NCI-H446 (cell line): ENCODE measurements around the gene ZMIZ1.
A peak's percentile ranks its signal among the peaks of the same experiment; 100 is the strongest.

Experiments used
- DNase-seq, 2 experiments: peaks; one replicate each; lab custom pipeline; 2025; lab: John Stamatoyannopoulos, UW

The ZMIZ1 gene

GRCh38 chr10:79170993-79171392 lies 102.2 kb downstream of the ZMIZ1 start:
- DNase-seq = no peak

- DNase-seq = no peak
Observed at GRCh38 chr10:79171504-79171903, 102.7 kb downstream of the ZMIZ1 start.

DNA sequence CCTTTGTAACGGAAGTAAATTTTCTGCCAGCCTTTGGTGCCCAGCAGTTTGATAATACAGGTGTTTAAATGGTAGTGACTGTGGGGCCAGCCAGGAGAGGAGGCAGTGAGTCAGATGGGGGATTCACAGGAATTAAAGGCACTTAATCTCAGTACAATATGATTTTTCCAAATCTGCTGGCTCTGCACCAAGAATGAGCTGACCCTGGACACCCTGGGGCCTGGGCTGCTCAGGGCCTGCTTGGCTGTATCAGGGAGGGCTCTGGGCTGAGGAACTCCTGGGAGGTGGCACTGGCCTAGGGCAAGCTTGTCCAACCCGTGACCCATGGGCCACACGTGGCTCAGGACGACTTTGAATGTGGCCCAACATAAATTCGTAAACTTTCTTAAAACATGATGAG lies 104.1 kb downstream of the ZMIZ1 start:
- no peak for DNase-seq

GRCh38 chr10:79173582-79174262 lies 105.0 kb downstream of the ZMIZ1 start:
- DNase-seq = no peak

DNA sequence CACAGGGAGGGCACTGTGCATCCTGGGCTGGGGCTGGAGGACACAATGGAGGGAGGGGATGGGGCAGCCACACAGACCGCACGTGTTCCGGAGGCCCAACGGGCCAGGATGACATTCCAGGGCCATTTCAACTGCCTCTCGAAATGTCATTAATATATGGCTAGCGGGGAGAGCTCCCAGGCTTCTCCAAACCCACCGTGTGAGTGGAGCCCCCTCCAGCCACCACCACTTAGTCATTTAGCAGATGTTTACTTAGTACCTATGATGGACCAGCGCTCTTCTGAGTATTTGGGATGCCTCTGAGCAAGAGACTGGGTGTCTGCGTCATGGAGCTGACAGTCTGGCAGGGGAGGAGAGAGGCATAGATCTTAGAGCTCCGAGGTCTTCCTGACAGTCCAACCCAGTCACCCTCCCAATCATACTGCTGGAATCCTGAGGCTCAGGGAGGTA lies 107.3 kb downstream of the ZMIZ1 start:
- no peak for DNase-seq

DNA sequence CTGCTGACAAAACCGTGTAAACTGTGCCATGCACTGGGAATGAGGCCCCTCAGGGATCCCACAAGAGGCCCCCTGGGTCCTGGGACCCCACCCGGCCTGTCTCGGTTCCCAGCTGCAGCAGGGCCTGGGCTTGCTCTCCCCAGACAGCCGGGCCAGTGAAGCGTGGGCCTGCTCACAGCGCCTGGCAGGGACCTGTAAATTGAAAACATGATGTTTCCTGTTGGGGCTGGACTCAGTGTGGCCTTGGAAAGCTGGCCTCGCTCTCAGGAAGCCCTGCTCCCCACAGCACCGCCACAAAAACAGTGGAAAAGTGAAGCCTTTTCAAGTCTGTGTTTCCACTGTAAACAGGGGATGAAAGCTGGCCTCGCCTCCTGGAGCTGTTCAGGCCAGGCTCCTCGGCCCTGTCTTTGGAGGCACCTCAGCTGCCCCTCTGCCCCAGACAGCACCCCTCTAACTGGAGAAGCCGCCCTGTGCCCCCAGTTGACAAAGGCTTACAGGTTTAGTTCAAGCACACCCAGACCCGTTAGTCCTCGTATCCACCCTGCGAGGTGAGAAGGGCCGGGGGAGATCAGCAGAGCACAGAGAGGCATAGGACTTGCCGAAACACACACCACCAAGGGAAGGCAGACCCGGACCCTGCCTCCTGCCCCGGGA lies 108.3 kb downstream of the ZMIZ1 start:
- DNase-seq = no peak

DNA sequence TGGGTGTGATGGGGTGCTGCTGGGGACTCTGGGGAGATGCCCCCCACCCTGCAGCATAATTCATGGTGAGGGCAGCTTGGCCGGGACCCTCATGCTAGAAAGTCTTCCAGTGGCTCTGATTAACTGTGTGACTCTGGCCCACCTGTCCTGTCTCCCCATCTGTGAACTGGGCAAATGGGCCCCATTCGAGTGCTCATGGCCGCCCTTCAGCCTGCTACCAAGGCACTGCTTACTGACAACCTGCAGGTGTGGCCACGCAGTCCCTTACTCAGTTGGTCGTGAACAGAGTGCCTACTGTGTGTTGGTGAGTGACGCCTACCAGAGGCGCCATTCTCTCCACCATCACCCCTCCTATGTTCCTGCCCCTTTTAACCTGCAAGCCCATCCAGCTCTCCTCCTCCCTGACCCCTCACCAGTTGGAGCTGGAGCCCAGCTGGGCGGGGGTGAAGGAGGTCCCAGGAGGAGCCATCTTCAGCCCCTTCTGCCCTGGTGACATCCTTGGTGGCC lies 109.4 kb downstream of the ZMIZ1 start:
- no peak for DNase-seq

- peak; percentile 66 to 80 for DNase-seq
Observed at GRCh38 chr10:79178614-79179163, 109.9 kb downstream of the ZMIZ1 start.

- DNase-seq = peak in 1 of 2 experiments; percentile 33
Observed at GRCh38 chr10:79179164-79179956, 110.6 kb downstream of the ZMIZ1 start.

GRCh38 chr10:79179957-79180309 lies 111.2 kb downstream of the ZMIZ1 start:
- DNase-seq = no peak

DNA sequence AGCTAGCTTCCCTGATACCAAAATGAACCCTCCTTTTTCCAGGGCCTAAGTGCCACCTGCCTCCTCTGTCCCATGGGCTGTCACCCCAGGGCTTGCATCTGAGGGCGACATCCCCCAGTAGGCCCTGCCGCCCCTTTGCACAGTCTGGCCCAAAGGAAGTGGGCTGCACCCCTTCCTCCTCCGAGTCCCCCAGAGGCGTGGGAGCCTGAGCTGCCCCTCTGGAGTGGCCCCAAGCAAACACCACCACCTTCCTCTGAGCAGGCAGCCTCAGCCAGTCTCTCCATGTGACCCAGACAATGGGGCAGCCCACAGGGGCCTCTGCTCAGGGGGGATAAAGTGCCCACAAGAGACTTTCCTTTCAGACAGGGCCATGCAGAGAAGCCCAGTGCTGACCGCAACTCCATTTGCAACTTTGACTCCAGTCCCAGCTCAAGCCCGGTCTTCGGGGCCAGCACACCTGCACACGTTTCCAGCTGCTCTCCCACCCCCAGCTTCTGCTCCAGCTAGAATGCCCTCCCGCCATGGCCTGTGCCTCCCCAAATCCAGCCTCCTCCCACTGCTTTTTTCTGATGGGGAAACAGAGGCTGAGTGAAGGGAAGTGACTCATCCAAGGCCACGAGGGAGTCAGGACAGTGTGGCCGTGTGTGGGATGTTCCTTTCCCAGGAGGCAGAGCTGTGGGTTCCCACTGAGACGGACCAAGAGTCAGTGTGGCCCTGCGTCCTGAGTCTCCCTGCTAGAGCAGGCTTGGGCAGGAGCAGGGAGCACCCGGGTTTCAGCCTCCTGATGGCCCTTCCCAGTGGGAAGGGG lies 111.9 kb downstream of the ZMIZ1 start:
- DNase-seq = no peak

- DNase-seq = no peak
Observed at GRCh38 chr10:79181227-79181626, 112.5 kb downstream of the ZMIZ1 start.

DNA sequence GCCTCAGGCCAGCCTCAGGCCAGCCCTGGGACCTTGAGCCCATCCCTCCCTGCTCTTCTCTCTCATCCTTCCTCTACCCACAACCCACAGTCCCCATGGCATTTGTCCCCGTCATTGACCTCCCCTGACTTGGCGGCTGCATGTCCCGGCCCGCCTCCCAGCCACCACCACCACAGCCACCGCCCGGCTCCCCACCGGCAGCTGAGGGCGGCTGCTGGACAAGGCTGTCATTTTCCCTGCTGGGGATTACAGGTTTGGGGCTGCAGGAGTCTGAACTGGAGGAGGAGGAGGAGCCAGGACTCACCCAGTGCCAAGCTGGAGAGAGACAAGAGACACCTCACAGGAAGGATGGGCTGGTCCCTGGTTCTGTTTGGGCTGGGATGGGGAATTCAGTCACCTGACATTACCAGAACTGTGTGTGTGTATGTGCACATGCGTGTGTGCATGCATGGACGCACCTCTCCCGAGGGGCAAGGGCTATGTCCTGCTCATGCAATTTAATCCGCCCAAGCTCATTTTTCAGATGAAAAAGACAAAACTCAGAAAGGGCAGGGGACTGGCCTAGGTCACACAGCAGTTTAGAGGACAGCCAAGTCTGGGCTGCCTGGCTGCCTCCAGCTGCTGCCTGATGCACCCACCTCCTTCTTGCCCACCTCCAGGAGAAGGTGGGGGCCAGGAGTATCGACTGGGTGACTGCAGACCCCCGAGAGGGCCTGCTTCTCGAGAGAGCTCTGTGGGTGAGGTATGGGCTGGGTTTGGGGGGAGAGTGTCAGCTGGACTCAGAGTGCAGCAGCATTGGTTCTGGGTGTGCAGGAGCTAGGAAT lies 113.1 kb downstream of the ZMIZ1 start:
- DNase-seq = no peak

DNA sequence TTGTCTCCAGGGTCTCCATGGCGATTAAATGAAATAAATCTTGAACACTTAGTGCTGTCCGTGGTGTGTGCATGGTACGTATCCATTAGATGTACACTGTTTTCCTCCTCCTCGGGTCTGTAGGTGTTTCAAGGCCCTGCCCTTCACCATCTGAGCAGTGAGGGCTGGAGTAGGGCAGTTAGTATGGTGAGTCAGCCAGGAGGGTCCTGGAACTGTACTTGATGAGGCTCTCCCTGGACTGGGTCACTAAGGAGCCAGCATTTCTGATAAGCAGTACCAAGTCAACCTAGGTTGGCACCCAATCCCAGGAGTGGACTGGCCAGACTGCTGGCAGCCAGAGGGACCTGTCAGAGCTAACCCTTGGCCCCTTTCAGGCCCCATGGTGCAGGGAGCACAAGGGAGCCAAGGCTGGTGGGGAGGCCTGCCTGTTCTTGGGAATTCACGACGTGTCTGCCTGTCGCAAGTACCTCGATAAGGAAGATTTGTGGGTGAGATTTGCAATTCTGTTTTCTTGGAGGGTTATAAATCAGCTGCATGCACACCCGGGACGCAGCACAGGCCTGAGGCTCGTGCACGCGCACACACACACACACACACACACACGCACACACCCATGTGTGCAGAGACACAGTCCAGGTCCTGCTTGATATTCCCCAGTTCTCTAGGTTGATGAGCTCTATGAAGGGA lies 114.2 kb downstream of the ZMIZ1 start:
- no peak for DNase-seq

DNA sequence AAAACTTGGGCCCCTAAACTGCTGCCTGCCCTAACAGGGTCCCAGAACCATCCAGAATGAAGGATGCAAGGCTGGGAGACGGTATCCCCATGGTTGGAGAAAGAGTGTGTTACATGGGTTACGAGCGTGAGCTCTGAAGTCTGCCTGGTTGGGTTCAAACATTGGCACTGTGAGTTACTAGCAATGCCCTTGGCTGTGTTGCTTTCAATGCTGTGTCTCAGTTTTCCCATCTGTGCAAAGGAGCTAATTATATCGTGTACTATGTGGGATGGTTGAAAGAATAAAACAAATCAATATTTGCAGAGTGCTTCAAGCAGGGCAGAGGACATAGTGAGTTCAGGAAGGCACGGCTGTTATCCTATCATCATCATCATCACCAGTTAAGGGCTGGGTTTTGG lies 114.7 kb downstream of the ZMIZ1 start:
- no peak for DNase-seq

DNA sequence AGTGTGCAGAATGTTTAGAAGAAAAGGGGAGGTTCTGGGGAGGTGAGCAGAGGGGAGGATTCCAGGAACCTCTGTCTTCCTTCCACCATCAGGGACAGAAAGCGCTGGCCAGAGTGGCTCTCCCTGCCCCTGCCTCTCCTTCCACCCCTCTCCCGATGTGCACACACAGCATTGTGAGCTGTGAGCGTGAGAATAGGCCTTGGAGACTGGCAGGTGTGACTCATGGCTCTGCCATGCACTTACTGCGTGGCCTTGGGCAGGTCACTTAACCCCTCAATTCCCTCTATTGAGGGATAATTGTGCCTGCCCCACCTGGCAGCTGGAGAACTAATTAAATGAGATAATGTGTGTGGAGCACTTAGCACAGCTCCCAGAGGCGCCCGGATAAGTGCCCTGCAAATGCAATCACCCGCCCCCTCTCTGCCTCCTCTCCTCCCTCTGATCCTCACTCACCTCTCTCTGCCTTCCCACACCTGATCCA lies 115.4 kb downstream of the ZMIZ1 start:
- DNase-seq = no peak

DNA sequence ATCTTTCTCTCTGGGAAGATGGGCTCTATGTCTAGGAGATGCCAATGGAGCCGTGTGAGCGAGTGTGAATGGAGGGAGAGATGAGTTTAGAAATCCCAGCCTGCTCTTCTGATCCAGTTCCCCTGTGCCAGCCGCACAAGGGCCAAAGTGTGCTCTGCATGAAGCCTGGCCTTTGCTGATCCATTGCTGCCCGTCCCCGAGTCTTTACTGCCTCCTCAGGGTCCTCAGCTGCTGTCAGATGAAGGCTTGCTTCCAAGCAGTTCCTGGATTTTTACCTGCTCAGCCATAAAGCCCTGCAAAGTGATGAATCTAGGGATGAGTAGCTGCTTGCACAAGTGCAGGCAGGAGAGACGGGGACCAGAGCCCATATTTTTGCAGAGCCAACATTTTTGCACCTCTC lies 115.9 kb downstream of the ZMIZ1 start:
- DNase-seq = no peak

DNA sequence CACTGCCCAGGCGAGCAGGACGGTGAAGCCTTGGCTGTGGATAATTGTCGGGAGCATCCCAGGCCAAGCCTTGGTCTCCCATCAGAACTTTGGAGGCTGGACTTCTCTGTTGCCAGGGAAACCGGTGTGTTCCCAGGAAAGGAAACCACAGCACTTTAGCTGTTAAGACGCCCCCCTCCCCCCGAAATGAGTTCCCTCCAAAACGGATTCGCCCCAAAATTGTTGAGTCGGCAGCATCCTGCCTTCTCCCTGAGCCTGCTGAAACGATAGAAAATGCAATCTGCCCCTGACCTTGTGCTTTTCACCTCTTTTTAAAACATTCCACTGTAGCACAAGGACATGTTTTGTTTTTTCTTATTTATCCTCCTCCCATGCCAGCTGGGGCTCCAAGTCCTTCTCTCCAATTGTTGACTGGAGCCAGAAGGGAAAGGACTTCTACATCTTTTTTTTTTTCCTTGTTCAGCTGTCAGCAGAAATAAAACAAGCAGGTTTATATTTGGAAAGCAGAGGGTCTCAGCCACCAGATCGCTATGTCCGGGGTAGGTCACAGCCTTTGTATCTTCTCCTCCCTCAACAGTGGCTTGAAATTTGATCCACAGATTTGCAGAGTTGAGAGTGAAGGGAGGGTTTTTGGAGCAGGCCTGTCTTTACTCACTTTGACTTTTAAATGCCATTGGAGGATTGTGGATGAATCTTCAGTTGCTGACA lies 116.5 kb downstream of the ZMIZ1 start:
- no peak for DNase-seq

- no peak for DNase-seq
Observed at GRCh38 chr10:79185796-79186374, 117.1 kb downstream of the ZMIZ1 start.
